Activated gamma-delta T cell (primary cell): Measurements from ENCODE around the gene RPRD1A.
"Not testable (repeated sequence)": the region's sequence is repeated elsewhere in the genome, so short reads cannot be mapped to it uniquely, and the experiment has no call there.

Source experiments
- DNase-seq: peaks from one replicate; lab custom pipeline; 2025; lab: John Stamatoyannopoulos, UW

Gene RPRD1A

DNA sequence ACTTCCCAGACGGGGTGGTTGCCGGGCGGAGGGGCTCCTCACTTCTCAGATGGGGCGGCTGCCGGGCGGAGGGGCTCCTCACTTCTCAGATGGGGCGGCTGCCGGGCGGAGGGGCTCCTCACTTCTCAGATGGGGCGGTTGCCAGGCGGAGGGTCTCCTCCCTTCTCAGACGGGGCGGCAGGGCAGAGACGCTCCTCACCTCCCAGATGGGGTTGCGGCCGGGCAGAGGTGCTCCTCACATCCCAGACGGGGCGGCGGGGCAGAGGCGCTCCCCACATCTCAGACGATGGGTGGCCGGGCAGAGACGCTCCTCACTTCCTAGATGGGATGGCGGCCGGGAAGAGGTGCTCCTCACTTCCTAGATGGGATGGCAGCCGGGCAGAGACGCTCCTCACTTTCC, 10.4 kb upstream of the RPRD1A start:
- DNase-seq: not testable (repeated sequence)

DNA sequence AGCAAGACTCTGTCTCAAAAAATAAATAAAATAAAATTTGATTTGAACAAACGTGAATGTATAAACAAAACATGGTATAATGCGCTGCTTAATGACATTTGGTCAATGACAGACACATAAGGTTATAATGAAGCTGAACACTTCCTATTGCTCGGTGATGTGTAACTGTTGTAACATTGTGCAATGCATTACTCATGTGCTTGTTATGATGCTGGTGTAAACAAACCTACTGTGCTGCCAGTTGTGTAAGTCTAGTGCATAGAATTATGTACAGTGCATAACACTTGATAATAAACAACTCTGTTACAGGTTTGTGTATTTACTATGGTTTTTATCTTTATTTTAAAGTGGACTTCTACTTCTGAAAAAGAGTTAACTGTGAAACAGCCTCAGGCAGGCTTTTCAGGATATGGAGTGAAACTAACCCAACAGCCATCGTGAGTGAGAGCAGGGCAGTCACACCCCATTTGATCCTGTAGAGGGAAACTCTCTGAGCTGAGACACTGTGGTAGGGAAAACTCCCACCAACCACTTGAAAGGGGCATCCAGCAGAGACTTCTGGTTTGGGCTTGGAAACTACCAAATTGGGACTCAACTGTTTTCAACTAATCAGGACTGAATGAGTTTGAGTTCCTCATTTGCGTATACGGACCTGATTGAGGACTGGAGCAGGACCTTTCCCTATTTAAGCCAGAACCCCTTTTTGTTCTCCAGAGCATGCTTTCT, 8.7 kb upstream of the RPRD1A start:
- no peak for DNase-seq

DNA sequence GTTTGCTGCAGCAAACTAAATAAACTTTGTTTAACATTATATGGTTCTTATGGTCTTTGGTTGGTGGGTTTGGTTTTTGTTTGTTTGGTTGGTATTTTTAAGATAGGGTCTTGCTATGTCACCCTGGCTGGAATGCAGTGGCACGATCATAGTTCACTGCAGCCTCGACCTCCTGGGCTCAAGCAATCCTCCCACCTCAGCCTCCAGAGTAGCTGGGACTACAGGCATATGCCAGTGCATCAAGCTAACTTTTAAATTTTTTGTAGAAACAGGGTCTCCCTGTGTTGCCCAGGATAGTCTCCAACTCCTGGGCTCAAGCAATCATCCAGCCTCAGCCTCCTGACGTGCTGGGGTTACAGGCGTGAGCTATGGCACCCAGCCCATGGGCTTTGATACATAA, 7.1 kb upstream of the RPRD1A start:
- no peak for DNase-seq

DNA sequence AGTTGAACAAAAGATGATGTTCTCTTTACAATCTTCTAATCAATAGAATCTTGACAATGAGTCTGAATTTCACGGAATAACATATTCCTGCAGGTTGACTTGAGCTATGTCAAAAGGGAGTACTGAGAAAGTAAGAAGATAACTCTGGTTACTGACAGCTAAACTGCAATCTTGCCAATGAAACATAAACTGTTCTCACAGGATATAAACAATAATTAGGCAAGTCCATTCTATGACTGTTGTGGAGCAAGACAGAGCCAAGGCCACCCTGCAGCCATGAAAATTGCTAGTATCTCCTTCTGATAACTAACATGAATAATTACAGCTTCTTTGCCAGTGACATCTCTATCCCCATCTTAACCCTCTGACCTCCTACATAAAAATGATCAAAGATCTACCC, 6.3 kb upstream of the RPRD1A start:
- no peak for DNase-seq

DNA sequence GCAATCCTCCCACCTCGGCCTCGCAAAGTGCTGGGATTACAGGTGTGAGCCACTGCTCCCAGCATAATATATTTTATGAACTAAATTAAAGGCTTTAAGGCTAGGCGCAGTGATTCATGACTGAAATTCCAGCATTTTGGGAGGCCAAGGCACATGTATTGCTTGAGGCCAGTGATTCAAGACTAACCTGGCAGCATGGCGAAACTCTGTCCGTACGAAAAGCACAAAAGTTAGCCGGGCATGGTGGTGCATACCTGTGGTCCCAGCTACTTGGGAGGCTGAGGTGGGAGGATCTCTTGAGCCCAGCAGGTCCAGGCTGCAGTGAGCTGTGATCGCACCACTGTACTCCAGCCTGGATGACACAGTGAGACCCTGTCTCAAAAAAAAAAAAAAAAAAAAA, 5.0 kb upstream of the RPRD1A start:
- DNase-seq: not testable (repeated sequence)

DNA sequence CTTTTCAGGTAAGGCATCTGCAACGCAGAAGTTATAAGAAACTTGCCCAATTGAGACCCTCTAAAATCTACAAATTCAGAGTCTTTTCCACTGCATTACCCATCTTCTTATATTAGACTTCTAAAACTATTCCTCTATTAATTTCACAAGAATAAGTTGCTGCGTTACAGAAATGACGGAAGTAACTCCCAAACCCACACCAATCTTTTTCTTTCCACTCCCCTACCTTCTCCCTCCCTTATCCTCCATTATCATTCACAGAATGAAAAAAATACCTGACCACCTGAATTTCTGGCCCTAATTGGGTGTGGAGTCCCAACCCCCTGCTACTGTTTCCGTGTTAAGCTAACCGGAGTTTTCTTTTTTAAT, 689 bp downstream of the RPRD1A start:
- no peak for DNase-seq

DNA sequence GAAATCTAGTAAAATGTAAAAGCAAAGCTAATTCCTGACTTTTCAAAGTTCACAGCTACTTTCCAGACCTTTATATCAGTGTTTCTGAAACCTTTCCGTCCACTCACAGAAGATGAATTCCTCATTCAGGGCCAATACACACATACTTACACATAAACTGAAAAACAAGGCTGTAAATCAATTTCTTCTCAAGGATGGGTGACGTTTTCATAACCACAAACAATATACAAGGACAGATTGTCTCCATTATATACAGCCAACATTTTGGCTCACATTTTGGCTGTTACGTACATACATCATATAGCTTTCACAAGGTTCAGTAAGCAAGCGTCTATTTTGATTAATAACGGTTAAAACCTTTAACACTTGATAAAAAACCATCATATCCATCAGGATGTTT, 1.4 kb downstream of the RPRD1A start:
- no peak for DNase-seq

DNA sequence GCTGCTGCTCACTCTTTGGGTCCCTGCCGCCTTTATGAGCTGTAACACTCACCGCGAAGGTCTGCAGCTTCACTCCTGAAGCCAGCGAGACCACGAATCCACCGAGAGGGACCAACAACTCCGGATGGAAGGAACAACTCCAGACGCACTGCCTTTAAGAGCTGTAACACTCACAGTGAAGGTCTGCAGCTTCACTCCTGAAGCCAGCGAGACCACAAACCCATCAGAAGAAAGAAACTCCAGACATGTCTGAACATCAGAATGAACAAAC, 2.6 kb downstream of the RPRD1A start:
- DNase-seq: not testable (repeated sequence)

DNA sequence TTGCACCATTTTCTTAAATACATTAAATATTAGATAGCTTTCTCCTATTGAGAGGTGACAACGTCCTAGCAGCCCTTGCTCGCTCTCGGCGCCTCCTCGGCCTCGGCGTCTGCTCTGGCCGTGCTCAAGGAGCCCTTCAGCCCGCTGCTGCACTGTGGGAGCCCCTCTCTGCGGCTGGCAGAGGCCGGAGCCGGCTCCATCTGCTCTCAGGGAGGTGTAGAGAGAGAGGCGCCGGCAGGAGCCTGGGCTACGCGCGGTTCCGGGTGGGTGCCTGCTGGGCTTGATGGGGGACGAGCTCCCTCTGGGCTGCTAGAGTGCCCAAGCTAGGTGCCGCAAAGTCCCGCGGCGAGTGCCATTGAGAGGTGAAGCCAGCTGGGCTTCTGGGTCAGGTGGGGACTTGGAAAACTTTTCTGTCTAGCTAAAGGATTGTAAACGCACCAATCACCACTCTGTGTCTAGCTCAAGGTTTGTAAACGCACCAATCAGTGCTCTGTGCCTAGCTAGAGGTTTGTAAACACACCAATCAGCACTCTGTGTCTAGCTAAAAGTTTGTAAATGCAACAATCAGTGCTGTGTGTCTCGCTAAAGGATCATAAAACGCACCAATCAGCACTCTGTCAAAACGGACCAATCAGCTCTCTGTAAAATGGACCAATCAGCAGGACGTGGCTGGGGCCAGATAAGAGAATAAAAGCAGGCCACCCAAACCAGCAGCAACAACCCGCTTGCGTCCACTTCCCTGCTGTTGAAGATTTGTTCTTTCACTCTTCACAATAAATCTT, 3.1 kb downstream of the RPRD1A start:
- DNase-seq: no peak

DNA sequence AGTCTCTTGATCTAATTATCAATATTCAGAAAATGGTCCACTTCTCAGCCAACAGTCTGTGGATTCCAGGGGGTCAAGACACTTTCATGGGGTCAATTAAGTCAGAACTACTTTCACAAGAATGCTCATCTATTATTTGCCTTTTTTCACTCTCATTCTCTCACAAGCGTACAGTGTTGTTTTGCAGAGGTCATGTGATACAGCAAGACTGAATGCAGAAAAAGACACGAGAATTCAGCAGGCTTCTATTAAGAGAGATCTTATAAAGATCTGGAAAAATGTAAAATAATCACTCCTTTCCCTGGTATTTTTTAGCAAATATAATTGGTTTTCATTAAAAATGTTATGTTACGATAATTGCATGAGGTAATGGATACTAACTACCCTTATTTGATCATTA, 8.7 kb downstream of the RPRD1A start:
- DNase-seq: no peak

DNA sequence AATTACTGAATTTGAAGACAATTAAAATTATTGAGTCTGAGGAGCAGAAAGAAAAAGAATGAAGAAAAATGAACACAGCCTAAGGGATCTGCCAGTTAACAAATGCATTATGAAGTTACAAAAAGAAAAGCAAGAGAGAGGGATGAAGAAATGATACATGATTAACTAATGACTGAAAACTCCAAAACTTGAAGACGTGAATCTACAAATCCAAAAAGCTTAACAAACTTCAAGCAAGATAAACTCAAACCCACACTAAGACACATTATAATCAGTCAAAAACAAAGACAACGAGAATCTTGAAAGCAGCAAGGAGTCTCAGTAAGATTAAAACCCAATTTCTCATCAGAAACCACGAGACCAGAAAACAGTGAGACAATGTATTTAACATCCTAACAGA, 15.6 kb downstream of the RPRD1A start:
- DNase-seq: no peak

DNA sequence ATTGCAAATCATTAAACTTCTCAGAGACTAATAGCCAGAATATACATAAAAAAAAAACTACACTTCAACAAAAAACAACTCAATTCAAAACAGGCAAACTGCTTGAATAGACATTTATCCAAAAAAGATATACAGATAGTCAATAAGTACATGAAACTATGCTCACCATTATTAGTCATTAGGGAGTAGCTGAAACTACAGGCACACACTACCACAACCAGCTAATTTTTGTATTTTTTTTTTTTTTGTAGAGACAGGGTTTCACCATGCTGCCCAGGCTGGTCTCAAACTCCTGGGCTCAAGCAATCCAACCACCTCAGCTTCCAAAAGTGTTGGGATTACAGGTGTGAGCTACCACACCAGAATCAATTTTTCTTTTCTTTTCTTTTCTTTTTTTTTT, 16.9 kb downstream of the RPRD1A start:
- no peak for DNase-seq

DNA sequence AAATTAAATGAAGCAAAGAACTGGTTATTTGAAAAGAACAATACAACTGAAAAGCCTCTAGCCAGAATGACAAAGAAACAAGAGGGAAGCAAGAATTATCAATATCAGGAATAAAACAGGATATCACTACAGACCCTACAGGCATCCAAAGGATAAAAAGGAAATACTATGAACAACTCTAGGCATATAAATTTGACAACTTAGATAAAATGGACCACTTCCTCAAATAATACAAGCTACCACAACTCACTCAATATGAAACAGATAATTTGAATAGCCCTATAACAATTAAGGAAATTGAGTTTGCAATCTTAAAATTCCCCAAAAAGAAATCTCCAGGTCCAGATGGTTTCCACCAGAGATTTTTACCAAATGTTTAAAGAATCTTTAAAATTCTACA, 19.8 kb downstream of the RPRD1A start:
- DNase-seq: no peak

DNA sequence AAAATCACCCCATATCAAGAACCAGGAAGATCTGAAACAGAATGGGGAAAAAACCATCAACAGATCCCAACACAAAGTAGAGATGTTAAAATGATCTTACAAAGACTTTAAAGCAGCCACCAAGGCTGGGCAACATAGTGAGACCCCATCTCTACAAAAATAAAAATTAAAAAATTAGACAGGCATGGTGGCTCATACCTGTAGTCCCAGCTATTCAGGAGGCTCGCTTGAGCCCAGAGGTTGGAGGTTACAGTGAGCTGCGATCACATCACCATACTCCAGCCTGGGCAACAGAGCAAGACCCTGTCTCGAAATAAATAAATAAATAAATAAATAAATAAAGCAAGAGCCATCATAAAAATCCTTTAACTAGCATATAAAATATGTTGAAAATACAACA, 20.5 kb downstream of the RPRD1A start:
- DNase-seq: no peak

DNA sequence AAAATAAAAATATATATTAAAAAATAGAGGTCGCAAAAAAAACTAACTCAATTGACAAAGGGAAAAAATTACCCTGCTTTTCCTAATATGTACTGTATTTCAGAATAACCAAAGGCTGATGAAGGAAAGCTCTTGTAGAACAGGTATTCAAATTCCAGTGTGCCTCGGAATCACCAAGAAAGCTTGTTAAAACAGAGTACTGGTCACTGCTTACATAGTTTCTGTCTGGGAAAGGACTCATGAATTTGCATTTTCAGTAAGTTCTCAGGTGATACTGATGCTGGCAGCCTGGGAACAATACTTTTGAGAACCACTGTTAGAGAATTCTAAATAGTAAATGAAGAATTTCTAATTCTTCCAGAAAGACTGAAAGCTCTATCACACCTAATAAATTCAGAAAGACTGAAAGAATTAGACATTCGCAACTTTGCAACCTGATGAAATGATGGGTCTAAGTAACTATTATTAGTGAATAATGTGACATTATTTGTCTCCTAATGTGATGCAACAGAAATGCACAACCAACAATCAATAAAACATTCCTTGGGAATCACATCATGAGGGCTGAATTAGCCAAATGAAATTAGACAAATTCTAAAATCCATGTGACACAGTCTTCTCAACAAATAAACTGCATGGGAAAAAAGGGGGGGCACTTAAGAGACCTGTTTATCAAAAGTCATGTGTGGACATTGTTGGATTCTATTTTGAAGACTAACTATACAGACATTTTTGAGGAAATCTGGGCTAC, 21.9 kb downstream of the RPRD1A start:
- no peak for DNase-seq

DNA sequence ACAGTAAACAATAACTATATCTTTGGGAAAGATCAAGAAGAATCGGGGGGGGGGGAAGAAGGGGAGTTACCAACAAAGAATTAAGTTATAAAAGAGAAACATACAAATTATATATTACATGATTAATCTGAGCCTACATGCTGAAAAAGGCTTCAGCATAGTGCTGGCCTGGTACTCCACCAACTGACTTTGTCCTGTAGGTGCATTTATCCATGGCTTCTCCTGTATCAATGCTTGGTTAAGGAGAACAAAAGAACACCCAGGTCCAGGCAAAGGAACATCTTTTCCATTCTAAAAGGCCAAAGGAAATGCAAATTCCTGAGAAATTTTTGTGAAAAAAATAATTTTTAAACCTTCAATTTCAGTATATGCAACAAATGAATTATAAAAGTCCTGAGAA, 24.2 kb downstream of the RPRD1A start:
- DNase-seq: no peak

DNA sequence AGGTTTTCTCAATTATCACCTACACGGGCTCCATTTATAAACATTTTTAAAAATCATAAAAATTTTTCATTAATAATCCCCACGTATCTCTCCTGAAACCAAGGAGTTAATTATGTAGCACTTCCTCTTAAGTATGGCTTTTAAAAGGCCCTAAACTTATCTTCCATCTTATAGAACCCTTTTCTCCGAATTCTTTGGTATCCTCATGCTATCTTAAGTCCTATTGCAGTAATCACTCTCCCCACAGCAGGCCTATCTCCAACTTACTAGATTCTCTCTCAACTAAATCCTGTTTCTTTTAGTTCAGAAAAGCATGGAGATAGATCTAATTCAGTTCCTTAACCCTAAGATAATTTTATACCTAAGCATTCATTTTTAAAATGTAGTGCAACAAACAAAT, 26.2 kb downstream of the RPRD1A start:
- no peak for DNase-seq

DNA sequence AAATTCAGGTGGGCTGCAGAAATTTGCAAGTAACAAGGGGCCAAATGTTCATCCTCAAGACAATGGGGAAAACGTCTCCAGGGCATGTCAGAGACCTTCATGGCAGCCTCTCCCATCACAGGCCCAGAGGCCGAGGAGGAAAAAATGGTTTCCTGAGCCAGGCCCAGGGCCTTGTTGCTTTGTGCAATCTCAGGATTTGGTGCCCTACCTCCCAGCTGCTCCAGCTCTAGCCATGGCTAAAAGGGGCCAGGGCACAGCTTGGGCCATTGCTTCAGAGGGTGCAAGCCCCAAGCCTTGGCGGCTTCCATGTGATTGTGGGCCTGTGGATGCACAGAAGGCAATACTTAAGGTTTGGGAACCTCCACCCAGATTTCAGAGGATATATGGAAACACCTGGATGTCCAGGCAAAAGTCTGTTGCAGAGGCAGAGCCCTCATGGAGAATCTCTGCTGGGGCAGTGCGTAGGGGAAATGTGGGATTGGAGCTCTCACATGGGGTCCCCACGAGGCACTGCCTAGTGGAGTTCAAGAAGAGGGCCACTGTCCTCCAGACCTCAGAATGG, 29.2 kb downstream of the RPRD1A start:
- DNase-seq: no peak

DNA sequence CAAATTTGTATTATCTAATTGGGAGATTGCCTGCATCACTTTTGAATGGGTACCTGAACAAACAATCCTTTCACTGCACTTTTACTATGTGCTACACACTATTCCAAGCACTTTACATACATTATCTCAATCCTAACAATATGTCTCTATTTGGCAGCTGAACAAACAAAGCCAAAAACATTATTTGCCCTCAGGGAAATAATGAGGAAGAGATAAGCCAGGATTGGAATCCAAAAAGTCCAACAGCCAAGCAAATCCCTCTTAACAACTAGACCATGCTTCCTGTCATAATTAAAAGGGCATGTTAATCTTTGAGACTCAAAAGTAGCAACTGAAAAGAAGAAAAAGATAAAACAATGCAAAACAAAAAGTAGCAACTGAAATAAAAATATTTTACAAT, 32.1 kb downstream of the RPRD1A start:
- no peak for DNase-seq

DNA sequence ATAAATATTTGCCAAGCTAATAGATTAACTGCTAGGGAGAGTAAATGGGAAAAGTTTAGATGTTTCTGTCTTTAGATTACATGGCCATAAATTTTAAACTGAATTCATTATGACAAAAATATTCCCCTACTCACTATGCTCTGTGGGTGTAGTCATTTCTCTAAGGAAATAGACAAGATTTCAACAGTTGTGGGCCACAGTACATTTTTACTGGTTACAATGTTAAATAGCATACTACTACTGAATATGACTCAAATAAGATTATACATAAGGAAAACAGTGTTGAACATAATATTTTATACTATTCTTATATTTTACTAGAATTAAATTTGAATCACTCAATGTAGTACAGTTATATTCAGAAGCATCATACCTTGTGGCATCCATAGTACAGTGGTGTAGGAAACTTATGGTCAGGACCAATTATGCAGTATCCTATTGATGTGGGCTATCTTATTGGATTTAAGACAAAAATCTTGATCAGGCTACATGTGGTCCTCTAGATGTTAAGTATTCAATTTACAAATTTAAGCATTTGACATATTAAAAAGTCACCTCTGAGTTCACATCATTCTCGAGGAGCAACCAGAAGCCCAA, 33.0 kb downstream of the RPRD1A start:
- DNase-seq: no peak

DNA sequence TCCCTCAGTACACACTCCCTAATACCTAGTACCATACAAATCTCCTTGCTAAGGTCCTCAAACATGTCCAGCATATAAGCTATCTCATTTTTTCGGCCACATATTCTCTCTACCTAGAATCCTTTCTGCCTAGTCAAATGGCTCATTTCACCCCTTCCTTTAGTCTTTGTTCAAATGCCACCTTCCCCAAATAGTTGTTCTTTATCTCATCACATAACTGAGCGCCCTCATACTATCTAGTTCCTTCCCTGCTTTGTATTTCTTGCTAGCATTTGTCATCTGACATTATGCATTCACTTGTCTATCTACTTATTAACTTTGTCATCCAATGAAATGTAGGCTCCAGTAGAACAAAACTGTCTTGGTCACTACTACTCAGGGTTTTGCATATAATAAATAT, 35.5 kb downstream of the RPRD1A start:
- DNase-seq: no peak

DNA sequence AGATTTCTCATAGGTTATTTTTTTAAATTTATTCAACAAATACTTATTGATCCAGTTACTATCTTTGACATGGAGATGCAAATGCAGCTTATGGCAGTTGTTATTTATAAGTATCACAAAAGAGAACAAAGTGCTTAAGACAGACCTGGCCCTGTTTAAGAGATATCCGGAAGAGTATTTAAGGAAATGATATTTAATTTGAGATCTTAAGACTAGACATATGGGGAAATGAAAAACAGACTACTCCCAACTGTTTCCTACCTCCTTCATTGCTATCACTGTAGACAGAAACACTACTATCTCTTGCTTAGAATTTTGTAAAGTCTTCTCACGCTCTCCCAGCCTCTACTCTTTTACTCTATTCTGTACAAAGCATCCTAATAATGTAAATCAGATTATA, 36.0 kb downstream of the RPRD1A start:
- no peak for DNase-seq

DNA sequence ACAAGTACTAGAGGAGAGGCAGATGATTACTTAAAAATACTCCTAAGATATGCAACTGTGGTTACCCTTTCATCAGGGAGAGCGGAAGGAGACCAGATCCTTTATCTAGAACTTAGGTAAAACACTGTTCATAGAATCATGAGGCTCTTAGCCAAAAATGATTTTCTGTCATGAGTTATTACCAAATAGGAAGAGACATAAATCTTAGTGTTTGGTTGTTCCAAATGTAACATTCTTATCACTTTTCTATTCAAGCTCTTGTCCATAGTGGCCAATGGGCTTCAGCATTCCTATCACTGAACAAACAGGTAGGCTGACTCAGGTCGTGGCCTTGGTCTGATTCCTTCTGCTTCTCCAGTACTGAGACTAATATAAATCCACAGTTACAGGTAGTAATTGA, 38.5 kb downstream of the RPRD1A start:
- no peak for DNase-seq
